Spleen (tissue), 7 donors: ENCODE results near the gene ABCC3.

Experiments used
- POLR2A ChIP-seq, 3 donors: fragments of 450-650 bp; IDR thresholded peaks; one replicate each; pipeline ENCODE4 v1.5.1; 2017; ENCODE audit warnings: antibody characterized with exemption in 3 of 3, mild to moderate bottlenecking in 1 of 3
- POLR2AphosphoS5 ChIP-seq, 3 donors: sonication (generic); formaldehyde crosslinking; IDR thresholded peaks; one replicate each; pipeline ENCODE4 v1.5.1; 2017; ENCODE audit warnings: antibody characterized with exemption in 3 of 3
- TF ChIP-seq, protein P1 (sequence below), 11 experiments: fragments of 200-600 bp in 7 of 11; fragments of 450-650 bp in 4 of 11; sonication (generic) in 4 of 11; IDR thresholded peaks in 8 of 11; conservative IDR thresholded peaks in 3 of 11; 1 replicate in 7 of 11; 2 replicates in 4 of 11; pipeline versions ENCODE4 v1.4.0 to v1.8.0; 2016 to 2021; ENCODE audit warnings: antibody characterized with exemption in 11 of 11, inconsistent platforms in 4 of 11, mild to moderate bottlenecking in 1 of 11
- donor health status: DM: no; HTN: no; CAD: no; lungs with moderate emphysema.
- donor health status: DM: no; HTN: no; CAD: no.
- donor health status: DM: no; HTN: no; CAD: no.

- TF ChIP-seq, protein P1, sequence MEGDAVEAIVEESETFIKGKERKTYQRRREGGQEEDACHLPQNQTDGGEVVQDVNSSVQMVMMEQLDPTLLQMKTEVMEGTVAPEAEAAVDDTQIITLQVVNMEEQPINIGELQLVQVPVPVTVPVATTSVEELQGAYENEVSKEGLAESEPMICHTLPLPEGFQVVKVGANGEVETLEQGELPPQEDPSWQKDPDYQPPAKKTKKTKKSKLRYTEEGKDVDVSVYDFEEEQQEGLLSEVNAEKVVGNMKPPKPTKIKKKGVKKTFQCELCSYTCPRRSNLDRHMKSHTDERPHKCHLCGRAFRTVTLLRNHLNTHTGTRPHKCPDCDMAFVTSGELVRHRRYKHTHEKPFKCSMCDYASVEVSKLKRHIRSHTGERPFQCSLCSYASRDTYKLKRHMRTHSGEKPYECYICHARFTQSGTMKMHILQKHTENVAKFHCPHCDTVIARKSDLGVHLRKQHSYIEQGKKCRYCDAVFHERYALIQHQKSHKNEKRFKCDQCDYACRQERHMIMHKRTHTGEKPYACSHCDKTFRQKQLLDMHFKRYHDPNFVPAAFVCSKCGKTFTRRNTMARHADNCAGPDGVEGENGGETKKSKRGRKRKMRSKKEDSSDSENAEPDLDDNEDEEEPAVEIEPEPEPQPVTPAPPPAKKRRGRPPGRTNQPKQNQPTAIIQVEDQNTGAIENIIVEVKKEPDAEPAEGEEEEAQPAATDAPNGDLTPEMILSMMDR (IDR thresholded peaks at IDR 0.05 in 8 of 11, conservative IDR thresholded peaks at IDR 0.05 in 3 of 11), result no peak
- TF ChIP-seq POLR2AphosphoS5 (IDR thresholded peaks at IDR 0.05) (no peak), POLR2A (IDR thresholded peaks at IDR 0.05) (no peak)
These were observed 14.4 kb upstream of the ABCC3 start for GRCh38 chr17:50620237-50620636.
